Ectodermal cell (in vitro differentiated cells): ENCODE results near the gene FOXO6.

Experiments used
- H3K27ac ChIP-seq: 2 replicates; pipeline ENCODE4 v1.7.0; 2013; ENCODE audit warnings: mild to moderate bottlenecking, low read depth, low read length; ENCODE audit not compliant: insufficient read depth, poor library complexity, severe bottlenecking
- H3K27me3 ChIP-seq: 2 replicates; pipeline ENCODE4 v1.7.0; 2013; ENCODE audit warnings: mild to moderate bottlenecking, low read length; ENCODE audit not compliant: insufficient read depth, control insufficient read depth, poor library complexity, severe bottlenecking
- H3K36me3 ChIP-seq: one replicate; pipeline ENCODE4 v1.7.0; 2013; ENCODE audit warnings: low read length; ENCODE audit not compliant: control insufficient read depth, insufficient read depth
- H3K4me1 ChIP-seq: one replicate; pipeline ENCODE4 v1.7.0; 2013; ENCODE audit warnings: low read length; ENCODE audit not compliant: control insufficient read depth, insufficient read depth
- H3K4me3 ChIP-seq: 2 replicates; pipeline ENCODE4 v1.7.0; 2013; ENCODE audit warnings: low read depth, low read length, control low read depth; ENCODE audit not compliant: insufficient read depth
- H3K9me3 ChIP-seq: 2 replicates; pipeline ENCODE4 v1.7.0; 2013; ENCODE audit warnings: mild to moderate bottlenecking, low read length, moderate library complexity; ENCODE audit not compliant: control insufficient read depth
- WGBS, 2 experiments: methylation state at CpG; one replicate each; pipeline ENCODE4 v1.1.7; 2013; ENCODE audit warnings: missing lambda C conversion rate in 2 of 2; 5-methylcytosine and 5-hydroxymethylcytosine counted together

FOXO6 gene

DNA sequence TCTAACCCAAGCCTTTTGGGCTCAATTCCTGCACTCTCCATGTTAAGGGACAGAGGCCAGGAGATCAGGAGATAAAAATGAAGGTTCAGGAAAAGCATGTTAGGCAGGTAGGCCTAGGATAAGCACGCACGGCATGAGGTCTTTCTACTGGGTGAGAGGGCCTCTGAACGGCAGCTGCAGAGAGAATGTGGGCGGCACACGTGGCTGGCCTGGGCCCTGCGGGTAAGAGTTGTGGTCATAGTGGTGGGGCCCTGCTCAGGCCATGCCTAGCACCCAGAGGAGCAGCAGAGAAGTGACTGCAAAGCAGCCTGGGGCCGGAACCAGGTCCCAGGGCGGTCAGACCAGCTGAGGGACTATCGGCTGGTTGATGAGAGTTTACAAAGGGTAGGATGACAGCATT, 7.5 kb upstream of the FOXO6 start:
- Histone ChIP-seq H3K27me3 (no peaks in the 10 kb centered on the region), H3K36me3 (no peaks in the 10 kb centered on the region), H3K4me1 (peaks cover 18% of the 10 kb centered on the region), H3K4me3 (no peak overlapping the region), H3K9me3 (no peaks in the 10 kb centered on the region), H3K27ac (no peak overlapping the region)
- 74 to 79% methylated on average over 9 of the region's 9 CpGs for WGBS, 2 experiments

DNA sequence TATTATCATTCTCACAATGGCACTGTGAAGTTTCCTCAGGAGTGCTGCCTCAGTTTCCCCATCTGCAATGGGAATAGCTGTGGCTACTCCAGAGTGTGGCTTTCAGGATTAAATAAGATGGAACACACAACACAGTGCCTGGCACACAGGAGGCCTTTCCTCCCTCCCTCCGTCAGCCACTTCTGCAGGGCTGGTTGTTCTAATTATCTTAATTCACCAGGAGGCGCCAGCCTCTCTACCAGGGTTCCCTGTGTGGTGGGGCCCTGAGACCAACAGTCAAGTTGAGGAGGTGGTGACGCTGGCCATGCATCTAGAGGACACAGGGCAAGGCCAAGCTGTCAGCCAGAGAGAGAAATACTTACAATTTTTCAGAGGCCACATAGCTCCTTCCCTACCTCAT, 6.3 kb upstream of the FOXO6 start:
- Histone ChIP-seq H3K4me1 (peaks cover 18% of the 10 kb centered on the region), H3K4me3 (no peak overlapping the region), H3K9me3 (no peaks in the 10 kb centered on the region), H3K27ac (no peak overlapping the region), H3K27me3 (no peaks in the 10 kb centered on the region), H3K36me3 (no peaks in the 10 kb centered on the region)
- 78 to 82% methylated on average over 3 of the region's 3 CpGs for WGBS, 2 experiments

DNA sequence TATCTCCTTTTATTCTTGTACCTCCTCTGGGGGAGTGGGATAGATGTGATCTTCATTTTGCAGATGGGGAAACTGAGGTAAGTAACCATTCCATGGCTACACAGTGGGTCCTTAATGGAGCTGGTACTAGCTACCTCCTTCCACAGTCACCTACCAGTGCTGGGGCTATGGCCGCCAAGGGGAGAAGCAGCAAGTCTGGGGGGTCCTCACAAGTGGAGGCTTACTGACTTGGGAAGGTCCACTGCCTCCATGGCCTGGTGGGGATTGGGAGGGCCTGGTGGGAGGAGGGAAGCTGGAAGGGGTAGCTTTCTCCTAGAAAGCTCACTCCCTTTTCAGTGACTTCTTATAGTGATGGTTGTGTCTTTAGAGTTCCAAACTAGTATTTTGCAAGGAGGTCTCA, 5.9 kb upstream of the FOXO6 start:
- peaks cover 22% of the 10 kb centered on the region for H3K4me1 ChIP-seq
- no peaks in the 10 kb centered on the region for H3K27me3 ChIP-seq
- WGBS, 2 experiments: 77 to 84% methylated on average over 1 of the region's 1 CpG
- H3K4me3 ChIP-seq: no peak overlapping the region
- no peak overlapping the region for H3K27ac ChIP-seq
- no peaks in the 10 kb centered on the region for H3K36me3 ChIP-seq
- H3K9me3 ChIP-seq: no peaks in the 10 kb centered on the region

GRCh38 chr1:41355761-41356160, 5.5 kb upstream of the FOXO6 start:
- Histone ChIP-seq H3K36me3 (no peaks in the 10 kb centered on the region), H3K27ac (no peak overlapping the region), H3K4me3 (no peak overlapping the region), H3K4me1 (peaks cover 25% of the 10 kb centered on the region), H3K27me3 (no peaks in the 10 kb centered on the region), H3K9me3 (no peaks in the 10 kb centered on the region)
- 87 to 90% methylated on average over 6 of the region's 6 CpGs for WGBS, 2 experiments

GRCh38 chr1:41356752-41357151, 4.5 kb upstream of the FOXO6 start:
- H3K4me3 ChIP-seq: no peak overlapping the region
- no peaks in the 10 kb centered on the region for H3K9me3 ChIP-seq
- H3K27ac ChIP-seq: no peak overlapping the region
- peaks cover 25% of the 10 kb centered on the region for H3K4me1 ChIP-seq
- H3K27me3 ChIP-seq: peaks cover 4% of the 10 kb centered on the region
- WGBS, 2 experiments: 95 to 96% methylated on average over 4 of the region's 4 CpGs
- H3K36me3 ChIP-seq: no peaks in the 10 kb centered on the region

GRCh38 chr1:41357451-41358101, 3.7 kb upstream of the FOXO6 start:
- 50 to 57% methylated on average over 6 of the region's 6 CpGs for WGBS, 2 experiments
- H3K27ac ChIP-seq: no peak overlapping the region

GRCh38 chr1:41358131-41359021, 2.9 kb upstream of the FOXO6 start:
- H3K27me3 ChIP-seq: peaks cover 20% of the 10 kb centered on the region
- no peak overlapping the region for H3K27ac ChIP-seq
- peaks cover 33% of the 10 kb centered on the region for H3K4me1 ChIP-seq
- no peaks in the 10 kb centered on the region for H3K36me3 ChIP-seq
- WGBS, 2 experiments: 63 to 65% methylated on average over 25 of the region's 25 CpGs
- H3K4me3 ChIP-seq: no peak overlapping the region
- H3K9me3 ChIP-seq: no peaks in the 10 kb centered on the region

More at GRCh38 chr1:41357451-41358101, 3.7 kb upstream of the FOXO6 start:
- Histone ChIP-seq H3K27me3 (peaks cover 12% of the 10 kb centered on the region), H3K9me3 (no peaks in the 10 kb centered on the region), H3K4me3 (no peak overlapping the region), H3K4me1 (peaks cover 27% of the 10 kb centered on the region), H3K36me3 (no peaks in the 10 kb centered on the region)

- H3K27me3 ChIP-seq: peaks cover 28% of the 10 kb centered on the region
- 89% methylated on average over 9 to 10 of the region's 10 CpGs for WGBS, 2 experiments
- H3K27ac ChIP-seq: no peak overlapping the region
- peaks cover 36% of the 10 kb centered on the region for H3K4me1 ChIP-seq
- no peak overlapping the region for H3K4me3 ChIP-seq
- H3K9me3 ChIP-seq: no peaks in the 10 kb centered on the region
- no peaks in the 10 kb centered on the region for H3K36me3 ChIP-seq
Observed at GRCh38 chr1:41359211-41360073, 1.8 kb upstream of the FOXO6 start.

GRCh38 chr1:41360074-41360785, 1.0 kb upstream of the FOXO6 start:
- Histone ChIP-seq H3K36me3 (no peaks in the 10 kb centered on the region), H3K27me3 (peaks cover 35% of the 10 kb centered on the region), H3K27ac (no peak overlapping the region), H3K4me3 (no peak overlapping the region), H3K4me1 (peaks cover 36% of the 10 kb centered on the region), H3K9me3 (no peaks in the 10 kb centered on the region)
- WGBS, 2 experiments: 37 to 39% methylated on average over 12 of the region's 12 CpGs
